ENCODE results near the gene ARL6IP5. TPM values are rescaled to one million over a fixed set of nuclear protein-coding genes. Genes with fewer than 3 reads are reported as not detected.

ARL6IP5 gene
- total RNA-seq, 2 experiments from 2014 or later, result 102 to 108 TPM

- CTCF ChIA-PET, result no interaction called here
- POLR2A ChIA-PET, result no interaction called here
These were observed 19.8 kb downstream of the ARL6IP5 start for GRCh38 chr3:69104586-69104985.

GRCh38 chr3:69105320-69105719, 20.6 kb downstream of the ARL6IP5 start:
- ChIA-PET POLR2A (no interaction called here), CTCF (no interaction called here)

DNA sequence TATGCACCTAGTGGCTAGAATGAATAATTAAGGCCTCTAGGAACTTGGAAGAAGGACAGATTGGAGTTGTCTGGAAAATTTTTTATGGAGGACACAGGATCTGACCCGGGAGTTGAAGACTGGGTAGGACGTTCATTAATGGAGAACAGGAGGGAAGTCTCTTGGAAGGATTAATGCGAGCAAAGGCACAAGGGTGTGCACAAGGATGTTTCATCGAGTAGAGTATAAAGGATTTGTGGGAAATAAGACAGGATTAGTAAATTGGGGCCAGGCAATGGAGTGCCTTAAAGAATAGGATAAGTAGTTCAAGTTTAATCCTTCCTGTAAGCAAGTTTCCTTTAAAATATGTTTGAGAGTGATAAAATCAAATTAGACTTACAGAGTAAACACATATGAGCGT, 23.1 kb downstream of the ARL6IP5 start:
- ChIA-PET CTCF (interaction anchor here (0.9 kb wide), 1 partner anchor 106 kb away, joined by 3 read pairs; no protein-coding TSS in a partner anchor), POLR2A (no interaction called here)

DNA sequence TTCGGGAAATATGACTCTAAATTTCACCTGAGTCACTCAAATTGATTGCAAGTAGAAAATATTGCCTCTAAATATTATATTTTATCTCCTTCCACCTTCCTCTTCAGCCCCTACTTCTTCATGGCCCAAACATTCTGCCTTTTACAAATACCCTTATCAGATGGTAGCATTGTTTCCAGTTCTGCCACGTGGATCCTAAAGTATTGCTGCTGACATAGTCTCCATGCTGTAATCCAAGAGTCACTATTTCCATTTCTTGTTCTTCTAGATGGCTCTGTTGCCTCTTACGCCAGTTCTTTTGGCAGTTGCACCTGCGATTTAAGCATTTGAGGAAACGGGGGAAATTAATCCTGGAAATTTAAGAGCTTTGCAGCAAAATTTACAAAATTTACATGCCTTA, 24.1 kb downstream of the ARL6IP5 start:
- POLR2A ChIA-PET, result no interaction called here
- CTCF ChIA-PET, result no interaction called here

GRCh38 chr3:69110941-69111546, 26.3 kb downstream of the ARL6IP5 start:
- ChIA-PET POLR2A (no interaction called here), CTCF (no interaction called here)

GRCh38 chr3:69113536-69113935, 28.8 kb downstream of the ARL6IP5 start:
- POLR2A ChIA-PET, result no interaction called here
- CTCF ChIA-PET, result no interaction called here

DNA sequence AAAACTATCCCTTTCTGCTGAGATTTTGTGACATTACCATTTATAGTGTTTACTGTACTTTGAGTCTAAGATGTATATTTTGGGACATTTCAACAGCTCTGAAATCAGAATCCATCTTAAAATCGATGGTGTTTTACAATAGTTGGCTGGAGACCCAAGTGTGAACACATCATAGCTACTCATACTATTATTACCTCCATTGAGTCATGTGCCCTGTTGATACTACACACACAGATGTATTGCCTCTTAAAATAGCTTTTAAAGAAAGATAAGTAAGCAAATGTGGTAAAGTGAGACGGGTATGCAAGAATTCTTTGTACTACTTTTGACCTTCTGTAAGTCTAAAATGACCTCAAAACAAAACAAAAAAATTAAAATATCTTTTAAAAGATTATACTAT, 31.0 kb downstream of the ARL6IP5 start:
- ChIA-PET CTCF (interaction anchor here (1.4 kb wide), 1 partner anchor 45 kb away, joined by 3 read pairs; no protein-coding TSS in a partner anchor), POLR2A (interaction anchor here (0.6 kb wide), 1 partner anchor 9 kb away, joined by 3 read pairs; no protein-coding TSS in a partner anchor)

DNA sequence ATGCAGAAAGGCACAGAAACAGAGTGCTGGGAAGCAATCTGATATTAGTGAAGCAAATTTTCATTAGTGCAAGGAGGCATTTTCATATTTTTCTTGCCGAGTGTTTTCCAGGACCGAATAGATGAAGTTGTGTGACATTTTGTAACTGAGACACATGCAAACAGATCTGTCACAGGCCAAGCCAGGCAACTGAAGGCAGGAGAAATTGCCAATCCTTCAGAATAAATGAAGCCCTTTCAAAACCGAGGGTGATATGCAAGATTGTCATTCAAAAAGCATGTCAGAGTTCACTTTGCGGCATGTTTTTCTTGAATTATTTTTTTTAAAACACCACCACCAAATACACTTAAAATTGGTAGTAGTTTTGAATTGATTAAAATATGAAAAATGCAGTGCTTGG, 31.4 kb downstream of the ARL6IP5 start:
- POLR2A ChIA-PET, result no interaction called here
- CTCF ChIA-PET, result interaction anchor here (1.4 kb wide), 1 partner anchor 45 kb away, joined by 3 read pairs; no protein-coding TSS in a partner anchor

DNA sequence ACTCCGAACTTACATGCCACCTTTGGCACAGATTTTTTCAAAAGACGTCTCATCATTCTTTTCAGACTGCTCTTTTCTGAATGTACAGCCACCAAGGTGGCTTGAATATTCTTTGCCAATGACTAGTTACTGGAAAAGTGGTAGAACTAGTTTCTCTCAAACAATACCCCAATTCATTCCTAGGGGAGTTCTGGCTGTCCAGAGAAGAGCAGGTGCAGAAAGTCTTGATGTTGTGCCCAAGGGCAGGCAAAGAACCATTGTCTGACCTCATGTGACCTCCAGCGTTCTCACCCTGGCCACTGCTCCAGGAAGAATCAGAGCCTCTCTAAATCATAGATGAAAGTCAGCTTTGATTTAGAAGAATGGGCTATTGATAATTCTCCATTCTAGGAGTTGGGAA, 32.2 kb downstream of the ARL6IP5 start:
- ChIA-PET CTCF (no interaction called here), POLR2A (no interaction called here)

GRCh38 chr3:69118555-69118954, 33.8 kb downstream of the ARL6IP5 start:
- CTCF ChIA-PET, result no interaction called here

DNA sequence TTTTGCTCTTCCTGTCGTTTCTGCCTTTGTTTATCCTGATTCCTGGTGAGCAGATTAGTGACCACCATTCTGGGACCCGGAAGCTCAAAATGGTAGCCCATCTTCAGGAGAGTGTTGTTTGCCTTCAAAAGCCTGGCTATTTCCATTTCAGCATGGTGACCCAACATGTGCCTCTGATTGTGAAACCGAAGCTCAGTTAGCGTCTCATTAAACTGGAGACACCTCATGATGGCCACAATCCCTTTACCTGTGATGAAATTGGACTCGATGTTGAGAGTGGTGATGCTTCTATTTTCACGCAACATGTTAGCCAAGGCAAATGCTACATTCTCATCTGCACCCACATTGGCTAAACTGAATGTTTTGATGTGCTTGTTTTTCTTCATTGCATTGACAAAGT, 34.4 kb downstream of the ARL6IP5 start:
- ChIA-PET CTCF (no interaction called here), POLR2A (interaction anchor here (0.6 kb wide), 1 partner anchor 12 kb away, joined by 6 read pairs; no protein-coding TSS in a partner anchor)

More at GRCh38 chr3:69118555-69118954, 33.8 kb downstream of the ARL6IP5 start:
- POLR2A ChIA-PET, result no interaction called here

DNA sequence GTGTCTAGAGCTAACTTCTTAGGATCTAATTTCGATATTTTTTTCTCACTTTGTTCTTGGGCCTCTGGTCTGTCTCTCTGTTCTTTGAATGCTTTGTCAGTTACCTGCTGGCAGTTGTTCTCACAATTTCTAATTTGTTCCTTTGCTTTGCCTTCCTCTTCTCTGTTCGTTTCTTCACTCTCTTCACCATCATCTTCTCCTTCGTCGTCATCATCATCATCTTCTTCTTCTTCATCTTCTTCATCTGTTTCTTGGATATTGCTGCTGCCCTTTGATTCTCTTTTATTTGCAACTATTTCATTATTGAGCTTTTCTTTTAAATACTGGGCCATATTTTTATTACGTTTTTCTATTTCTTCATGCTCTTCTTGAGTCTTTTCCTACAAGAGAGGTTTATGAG, 34.9 kb downstream of the ARL6IP5 start:
- CTCF ChIA-PET, result interaction anchor here (3.3 kb wide), 1 partner anchor 42 kb away, joined by 10 read pairs; no protein-coding TSS in a partner anchor
- POLR2A ChIA-PET, result interaction anchor here (0.6 kb wide), 1 partner anchor 13 kb away, joined by 6 read pairs; no protein-coding TSS in a partner anchor

DNA sequence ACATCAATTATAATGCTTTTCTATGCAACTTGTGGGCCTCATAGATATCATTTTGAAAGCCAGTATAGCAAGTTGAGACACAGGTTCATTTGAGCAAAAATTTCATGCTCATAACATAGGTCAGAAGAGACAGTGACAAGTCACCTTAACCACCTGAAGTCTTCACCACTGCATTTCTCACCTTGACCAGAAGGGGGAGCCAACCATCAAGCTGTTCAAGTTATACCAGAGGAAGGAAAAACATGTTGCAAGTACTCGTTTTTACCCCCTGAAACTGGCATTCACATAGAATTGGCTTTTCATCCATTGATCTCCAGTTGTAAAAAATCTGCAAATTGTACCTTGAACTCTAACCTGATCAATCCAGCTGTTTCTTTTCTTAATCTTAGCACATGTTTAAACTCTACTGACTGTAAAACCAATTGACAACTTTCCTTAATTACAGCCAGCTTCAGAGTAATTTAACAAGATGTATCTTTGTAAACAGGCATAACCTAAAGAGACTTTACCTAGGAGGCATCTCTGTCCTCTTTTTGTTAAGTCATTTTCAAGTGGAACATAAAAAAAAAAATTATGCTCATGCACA, 36.2 kb downstream of the ARL6IP5 start:
- CTCF ChIA-PET, result interaction anchor here (0.8 to 3.3 kb wide), 8 partner anchors 11 to 551 kb away, joined by 3 to 12 read pairs (median 3); no protein-coding TSS in a partner anchor
- POLR2A ChIA-PET, result interaction anchor here (0.6 kb wide), 1 partner anchor 77 kb away, joined by 5 read pairs; no protein-coding TSS in a partner anchor

- ChIA-PET POLR2A (interaction anchor here (0.6 kb wide), 1 partner anchor 77 kb away, joined by 5 read pairs; no protein-coding TSS in a partner anchor), CTCF (interaction anchor here (0.8 to 3.3 kb wide), 8 partner anchors 12 to 550 kb away, joined by 3 to 12 read pairs (median 3); no protein-coding TSS in a partner anchor)
These were observed 36.8 kb downstream of the ARL6IP5 start for GRCh38 chr3:69121513-69121912.

- POLR2A ChIA-PET, result no interaction called here
- CTCF ChIA-PET, result interaction anchor here (0.9 to 3.3 kb wide), 3 partner anchors 40 to 220 kb away, joined by 3 to 12 read pairs (median 10); no protein-coding TSS in a partner anchor
These were observed 37.2 kb downstream of the ARL6IP5 start for GRCh38 chr3:69121950-69122349.

DNA sequence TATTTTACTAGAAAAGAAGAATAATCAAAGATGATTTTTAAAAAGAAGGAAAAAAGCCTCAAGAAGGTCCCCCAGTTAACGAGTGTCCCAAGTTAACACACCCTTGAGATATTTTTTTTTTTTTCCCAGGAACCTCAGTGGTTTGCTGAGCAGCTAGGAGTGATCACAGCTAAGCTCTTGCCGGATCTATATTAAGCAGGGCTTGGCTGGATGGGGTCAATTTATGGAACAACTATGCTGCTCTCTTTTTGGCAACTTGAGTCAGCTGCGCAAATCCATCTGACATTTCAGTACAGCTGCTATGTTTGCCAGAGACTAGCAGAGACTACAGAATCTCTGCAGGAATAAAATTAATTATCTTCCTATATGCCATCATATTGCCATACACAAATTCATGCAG, 37.7 kb downstream of the ARL6IP5 start, which contains the start of gene LMOD3:
LMOD3 (minus strand) TSS at position 193 of the 400 bp plus-strand sequence. CDS start 209 bp downstream, outside the sequence.
- ChIA-PET CTCF (interaction anchor here (2.9 to 3.3 kb wide), 2 partner anchors 39 to 183 kb away, joined by 10 to 12 read pairs; no protein-coding TSS in a partner anchor), POLR2A (no interaction called here)

- ChIA-PET CTCF (interaction anchor here (0.6 to 1.1 kb wide), 2 partner anchors 19 to 180 kb away, joined by 3 read pairs; no protein-coding TSS in a partner anchor), POLR2A (interaction anchor here (0.5 kb wide), 1 partner anchor 108 kb away, joined by 3 read pairs; no protein-coding TSS in a partner anchor)
These were observed 41.5 kb downstream of the ARL6IP5 start for GRCh38 chr3:69126216-69126615.

- ChIA-PET POLR2A (no interaction called here), CTCF (no interaction called here)
These were observed 42.3 kb downstream of the ARL6IP5 start for GRCh38 chr3:69126999-69127398.

DNA sequence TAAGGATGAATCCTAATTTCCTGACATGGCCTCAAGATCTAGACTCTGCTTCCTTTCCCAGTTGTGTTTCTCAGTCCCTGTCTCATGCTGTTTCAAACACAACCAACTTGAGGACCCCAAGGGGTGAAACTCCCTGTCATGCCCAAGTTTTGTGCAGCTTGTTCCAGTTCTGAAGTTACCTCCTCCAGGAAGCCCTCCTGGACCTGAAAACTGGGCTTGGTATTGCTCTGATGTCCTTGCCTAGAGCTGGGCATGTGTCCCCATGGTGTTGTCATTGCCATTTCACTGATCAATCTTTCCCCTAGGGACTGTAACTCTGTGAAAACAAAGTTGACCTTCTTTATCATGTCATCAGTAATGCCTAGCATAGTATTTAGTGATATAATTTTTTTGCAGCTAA, 43.8 kb downstream of the ARL6IP5 start:
- POLR2A ChIA-PET, result no interaction called here
- CTCF ChIA-PET, result no interaction called here

DNA sequence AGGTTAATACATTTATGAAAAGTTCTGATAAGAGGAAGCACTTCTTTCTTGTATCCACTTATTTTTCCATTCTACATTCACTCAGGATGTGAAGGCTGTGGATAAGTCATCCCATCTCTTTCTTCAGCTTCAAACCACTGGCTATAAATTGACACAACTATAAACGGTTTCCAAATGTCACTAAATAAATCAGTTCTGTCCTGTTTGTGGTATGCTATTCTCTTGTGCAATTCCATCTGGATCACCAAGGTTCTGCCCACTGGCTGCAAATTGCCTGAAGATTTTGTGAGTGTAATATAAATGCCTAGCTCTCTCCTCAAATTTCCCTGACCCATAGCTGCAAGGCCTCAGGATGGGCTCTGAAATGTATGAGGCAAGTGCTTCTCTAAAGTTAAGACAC, 44.8 kb downstream of the ARL6IP5 start:
- ChIA-PET CTCF (no interaction called here), POLR2A (no interaction called here)

- POLR2A ChIA-PET, result no interaction called here
- CTCF ChIA-PET, result interaction anchor here (0.7 kb wide), 1 partner anchor 1687 kb away, joined by 3 read pairs; no protein-coding TSS in a partner anchor
These were observed 46.0 kb downstream of the ARL6IP5 start for GRCh38 chr3:69130689-69131088.
